WTC11 (cell line): Measurements from ENCODE around the gene PPP6R1. TPM values are rescaled to one million over a fixed set of nuclear protein-coding genes. Genes with fewer than 3 reads are reported as not detected.

ENCODE experiments used
- ATAC-seq: fragments of 200-7000 bp; cut with Tn5 transposase; 2 replicates; pipeline ENCODE4 v1.10.0; 2021; ENCODE audit warnings: mild to moderate bottlenecking, moderate library complexity
- CTCF ChIA-PET: fragments of 300-600 bp; sonication (Branson Sonifier 250); formaldehyde crosslinking; loops from one replicate; lab custom pipeline; 2021; ENCODE audit warnings: antibody characterized with exemption; lab: Charles Lee
- POLR2A ChIA-PET: fragments of 350-600 bp; sonication (Branson Sonifier 250); formaldehyde crosslinking; loops from one replicate; lab custom pipeline; 2021; ENCODE audit warnings: antibody characterized with exemption; lab: Charles Lee
- DNase-seq: peaks from one replicate; pipeline ENCODE4 v3.0.0; 2021; ENCODE audit warnings: low spot score
- H3K27ac Mint-ChIP-seq: 2 replicates; pipeline ENCODE4 v1.8.0; 2021; ENCODE audit warnings: mixed read lengths
- H3K27me3 Mint-ChIP-seq: 2 replicates; pipeline ENCODE4 v1.8.0; 2021; ENCODE audit warnings: low read depth, mild to moderate bottlenecking, moderate library complexity, mixed read lengths
- H3K36me3 Mint-ChIP-seq: 2 replicates; pipeline ENCODE4 v1.8.0; 2021; ENCODE audit warnings: mixed read lengths
- H3K4me1 Mint-ChIP-seq: 2 replicates; pipeline ENCODE4 v1.8.0; 2022; ENCODE audit warnings: mixed read lengths
- H3K4me3 Mint-ChIP-seq: 2 replicates; pipeline ENCODE4 v1.8.0; 2021; ENCODE audit warnings: mild to moderate bottlenecking, moderate library complexity, mixed read lengths
- H3K9me3 Mint-ChIP-seq: 2 replicates; pipeline ENCODE4 v1.8.0; 2021; ENCODE audit warnings: mixed read lengths
- ARID4B ChIP-seq: sonication (generic); formaldehyde crosslinking; IDR thresholded peaks from 2 replicates; pipeline ENCODE4 v1.8.0; 2023; ENCODE audit warnings: missing genetic modification reagents, mild to moderate bottlenecking, borderline replicate concordance
- E2F1 ChIP-seq: sonication (generic); formaldehyde crosslinking; IDR thresholded peaks from 2 replicates; pipeline ENCODE4 v1.8.0; 2022; ENCODE audit warnings: mild to moderate bottlenecking, missing genetic modification reagents
- E2F5 ChIP-seq: sonication (generic); formaldehyde crosslinking; IDR thresholded peaks from 2 replicates; pipeline ENCODE4 v1.8.1; 2022; ENCODE audit warnings: mild to moderate bottlenecking, moderate library complexity, missing genetic modification reagents
- ESRRA ChIP-seq: sonication (generic); formaldehyde crosslinking; IDR thresholded peaks from 2 replicates; pipeline ENCODE4 v1.8.1; 2022; ENCODE audit warnings: mild to moderate bottlenecking, missing genetic modification reagents, borderline replicate concordance
- FOXP1 ChIP-seq: sonication (generic); formaldehyde crosslinking; IDR thresholded peaks from 2 replicates; pipeline ENCODE4 v1.8.0; 2022; ENCODE audit warnings: missing genetic modification reagents, mild to moderate bottlenecking, moderate library complexity, borderline replicate concordance
- GTF2I ChIP-seq: fragments of 250-450 bp; sonication (Bioruptor Pico); conservative IDR thresholded peaks from 2 replicates; pipeline ENCODE4 v1.4.0; 2021; ENCODE audit warnings: mild to moderate bottlenecking
- RELA ChIP-seq: sonication (generic); formaldehyde crosslinking; IDR thresholded peaks from 2 replicates; pipeline ENCODE4 v1.8.1; 2022; ENCODE audit warnings: missing genetic modification reagents, mild to moderate bottlenecking, borderline replicate concordance
- SMAD3 ChIP-seq: sonication (generic); formaldehyde crosslinking; IDR thresholded peaks from 2 replicates; pipeline ENCODE4 v1.8.0; 2022; ENCODE audit warnings: missing genetic modification reagents, mild to moderate bottlenecking, borderline replicate concordance
- SP1 ChIP-seq: sonication (generic); formaldehyde crosslinking; conservative IDR thresholded peaks from 2 replicates; pipeline ENCODE4 v1.8.1; 2022; ENCODE audit warnings: missing genetic modification reagents
- TCF7 ChIP-seq: sonication (generic); formaldehyde crosslinking; IDR thresholded peaks from 2 replicates; pipeline ENCODE4 v1.8.0; 2022; ENCODE audit warnings: mild to moderate bottlenecking, low read depth, missing genetic modification reagents, moderate library complexity
- TEAD4 ChIP-seq: sonication (generic); formaldehyde crosslinking; IDR thresholded peaks from 2 replicates; pipeline ENCODE4 v1.8.0; 2022; ENCODE audit warnings: mild to moderate bottlenecking, missing genetic modification reagents
- ZNF263 ChIP-seq: sonication (generic); formaldehyde crosslinking; IDR thresholded peaks from 2 replicates; pipeline ENCODE4 v1.8.1; 2022; ENCODE audit warnings: low read depth, mild to moderate bottlenecking, moderate library complexity, missing genetic modification reagents
- ZNF423 ChIP-seq: fragments of 250-450 bp; sonication (Bioruptor Pico); IDR thresholded peaks from 2 replicates; pipeline ENCODE4 v2.1.2; 2022; ENCODE audit warnings: mild to moderate bottlenecking, moderate library complexity
- ZNF425 ChIP-seq: fragments of 250-450 bp; sonication (Bioruptor Pico); conservative IDR thresholded peaks from 2 replicates; pipeline ENCODE4 v1.9.0; 2021; ENCODE audit warnings: mild to moderate bottlenecking
- ZNF512 ChIP-seq: sonication (generic); formaldehyde crosslinking; IDR thresholded peaks from 2 replicates; pipeline ENCODE4 v1.8.1; 2022; ENCODE audit warnings: missing genetic modification reagents, borderline replicate concordance
- total RNA-seq: library from RNA; stranded (reverse); gene quantifications from 3 replicates; pipeline ENCODE4 v1.2.3, GENCODE V29; 2021
- TF ChIP-seq, protein P1 (sequence below): sonication (generic); formaldehyde crosslinking; IDR thresholded peaks from 2 replicates; pipeline ENCODE4 v1.8.0; 2022; ENCODE audit warnings: missing genetic modification reagents
- TF ChIP-seq, protein P2 (sequence below): sonication (generic); formaldehyde crosslinking; IDR thresholded peaks from 2 replicates; pipeline ENCODE4 v1.8.1; 2023; ENCODE audit warnings: mild to moderate bottlenecking, missing genetic modification reagents
- TF ChIP-seq, protein P3 (sequence below): sonication (generic); formaldehyde crosslinking; IDR thresholded peaks from 2 replicates; pipeline ENCODE4 v1.8.1; 2022; ENCODE audit warnings: mild to moderate bottlenecking, missing genetic modification reagents, moderate library complexity, borderline replicate concordance

Gene PPP6R1
- total RNA-seq, 1 experiment from 2014 or later = 91.8 TPM

GRCh38 chr19:55258828-55259539 lies at the start of gene PPP6R1 (continued):
- TF ChIP-seq ARID4B (CRISPR knock-in tag) = 0 out of 2 replicates have a peak, but pooled peaks have one; percentile 70
- TF ChIP-seq, protein P1, sequence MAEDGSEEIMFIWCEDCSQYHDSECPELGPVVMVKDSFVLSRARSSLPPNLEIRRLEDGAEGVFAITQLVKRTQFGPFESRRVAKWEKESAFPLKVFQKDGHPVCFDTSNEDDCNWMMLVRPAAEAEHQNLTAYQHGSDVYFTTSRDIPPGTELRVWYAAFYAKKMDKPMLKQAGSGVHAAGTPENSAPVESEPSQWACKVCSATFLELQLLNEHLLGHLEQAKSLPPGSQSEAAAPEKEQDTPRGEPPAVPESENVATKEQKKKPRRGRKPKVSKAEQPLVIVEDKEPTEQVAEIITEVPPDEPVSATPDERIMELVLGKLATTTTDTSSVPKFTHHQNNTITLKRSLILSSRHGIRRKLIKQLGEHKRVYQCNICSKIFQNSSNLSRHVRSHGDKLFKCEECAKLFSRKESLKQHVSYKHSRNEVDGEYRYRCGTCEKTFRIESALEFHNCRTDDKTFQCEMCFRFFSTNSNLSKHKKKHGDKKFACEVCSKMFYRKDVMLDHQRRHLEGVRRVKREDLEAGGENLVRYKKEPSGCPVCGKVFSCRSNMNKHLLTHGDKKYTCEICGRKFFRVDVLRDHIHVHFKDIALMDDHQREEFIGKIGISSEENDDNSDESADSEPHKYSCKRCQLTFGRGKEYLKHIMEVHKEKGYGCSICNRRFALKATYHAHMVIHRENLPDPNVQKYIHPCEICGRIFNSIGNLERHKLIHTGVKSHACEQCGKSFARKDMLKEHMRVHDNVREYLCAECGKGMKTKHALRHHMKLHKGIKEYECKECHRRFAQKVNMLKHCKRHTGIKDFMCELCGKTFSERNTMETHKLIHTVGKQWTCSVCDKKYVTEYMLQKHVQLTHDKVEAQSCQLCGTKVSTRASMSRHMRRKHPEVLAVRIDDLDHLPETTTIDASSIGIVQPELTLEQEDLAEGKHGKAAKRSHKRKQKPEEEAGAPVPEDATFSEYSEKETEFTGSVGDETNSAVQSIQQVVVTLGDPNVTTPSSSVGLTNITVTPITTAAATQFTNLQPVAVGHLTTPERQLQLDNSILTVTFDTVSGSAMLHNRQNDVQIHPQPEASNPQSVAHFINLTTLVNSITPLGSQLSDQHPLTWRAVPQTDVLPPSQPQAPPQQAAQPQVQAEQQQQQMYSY = peak; percentile 99
- TF ChIP-seq SMAD3 = no peak
- TF ChIP-seq TEAD4 = peak; percentile 7; the same call in 1 of the 2 replicates
- TF ChIP-seq FOXP1 (CRISPR knock-in tag) = no peak
- no peak for TF ChIP-seq ZNF263 (CRISPR knock-in tag)
- TF ChIP-seq GTF2I (CRISPR knock-in tag) = no peak

DNA sequence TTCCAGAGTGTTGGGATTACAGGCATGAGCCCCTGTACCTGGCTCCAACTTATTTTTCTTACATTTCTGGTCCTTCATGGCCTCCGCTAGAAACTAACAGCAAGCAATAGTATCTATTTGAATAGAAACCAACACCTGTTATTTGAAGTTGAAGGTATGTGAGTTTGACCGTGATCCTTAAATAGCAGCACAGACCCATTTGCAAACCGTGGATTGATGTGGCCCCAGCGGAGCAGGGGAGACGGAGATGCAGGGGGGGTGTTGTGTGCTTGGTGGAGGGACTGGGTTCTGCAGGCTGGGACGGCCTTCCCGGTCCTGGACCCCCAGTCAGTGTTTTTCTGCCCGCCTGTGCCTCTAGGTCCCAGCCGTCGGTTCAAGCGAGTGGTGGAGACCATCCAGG lies 49.5 kb upstream of the PPP6R1 start:
- DNase-seq (no peak), ATAC-seq (no peak)
- Mint-ChIP-seq H3K27ac (no peak overlapping the region), H3K4me3 (no peak overlapping the region), H3K4me1 (peaks cover 6% of the 10 kb centered on the region), H3K9me3 (no peaks in the 10 kb centered on the region), H3K36me3 (peaks cover 38% of the 10 kb centered on the region), H3K27me3 (no peaks in the 10 kb centered on the region)
- ChIA-PET CTCF (no interaction called here), POLR2A (interaction anchor here (0.6 kb wide), 1 partner anchor 85 kb away, joined by 3 read pairs; no protein-coding TSS in a partner anchor)
- TF ChIP-seq E2F1 (CRISPR knock-in tag) = no peak
- no peak for TF ChIP-seq ZNF425 (CRISPR knock-in tag)
- no peak for TF ChIP-seq TCF7 (CRISPR knock-in tag)
- TF ChIP-seq E2F5 (CRISPR knock-in tag) = no peak
- TF ChIP-seq ESRRA (CRISPR knock-in tag) = no peak
- TF ChIP-seq SP1 = no peak
- TF ChIP-seq, protein P2, sequence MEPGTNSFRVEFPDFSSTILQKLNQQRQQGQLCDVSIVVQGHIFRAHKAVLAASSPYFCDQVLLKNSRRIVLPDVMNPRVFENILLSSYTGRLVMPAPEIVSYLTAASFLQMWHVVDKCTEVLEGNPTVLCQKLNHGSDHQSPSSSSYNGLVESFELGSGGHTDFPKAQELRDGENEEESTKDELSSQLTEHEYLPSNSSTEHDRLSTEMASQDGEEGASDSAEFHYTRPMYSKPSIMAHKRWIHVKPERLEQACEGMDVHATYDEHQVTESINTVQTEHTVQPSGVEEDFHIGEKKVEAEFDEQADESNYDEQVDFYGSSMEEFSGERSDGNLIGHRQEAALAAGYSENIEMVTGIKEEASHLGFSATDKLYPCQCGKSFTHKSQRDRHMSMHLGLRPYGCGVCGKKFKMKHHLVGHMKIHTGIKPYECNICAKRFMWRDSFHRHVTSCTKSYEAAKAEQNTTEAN (CRISPR knock-in tag) = no peak
- TF ChIP-seq, protein P3, sequence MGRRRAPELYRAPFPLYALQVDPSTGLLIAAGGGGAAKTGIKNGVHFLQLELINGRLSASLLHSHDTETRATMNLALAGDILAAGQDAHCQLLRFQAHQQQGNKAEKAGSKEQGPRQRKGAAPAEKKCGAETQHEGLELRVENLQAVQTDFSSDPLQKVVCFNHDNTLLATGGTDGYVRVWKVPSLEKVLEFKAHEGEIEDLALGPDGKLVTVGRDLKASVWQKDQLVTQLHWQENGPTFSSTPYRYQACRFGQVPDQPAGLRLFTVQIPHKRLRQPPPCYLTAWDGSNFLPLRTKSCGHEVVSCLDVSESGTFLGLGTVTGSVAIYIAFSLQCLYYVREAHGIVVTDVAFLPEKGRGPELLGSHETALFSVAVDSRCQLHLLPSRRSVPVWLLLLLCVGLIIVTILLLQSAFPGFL = no peak
- no peak for TF ChIP-seq ZNF512 (CRISPR knock-in tag)
- TF ChIP-seq ZNF423 (CRISPR knock-in tag) = no peak
- TF ChIP-seq FOXP1 (CRISPR knock-in tag) = no peak
- TF ChIP-seq RELA (CRISPR knock-in tag) = no peak
